HT1080 (cell line): ENCODE results near the gene SIK2. TPM values are rescaled to one million over a fixed set of nuclear protein-coding genes. Genes with fewer than 3 reads are reported as not detected.
A peak's percentile ranks its signal among the peaks of the same experiment; 100 is the strongest.

Source experiments
- DNase-seq: peaks from one replicate; pipeline ENCODE4 v3.0.0-alpha.2; 2015; ENCODE audit warnings: low read depth
- polyA plus RNA-seq, 2 experiments: library from polyadenylated mRNA; depleted of rRNA; stranded (reverse); fragments of >200 nt; gene quantifications; 2 replicates each; pipeline ENCODE4 v1.2.3, GENCODE V29; 2015
- total RNA-seq: library from RNA; depleted of rRNA; stranded (reverse); fragments of >200 nt; shearing (Covaris generic); gene quantifications from 2 replicates; pipeline ENCODE4 v1.2.3, GENCODE V29; 2014; rRNA removed

Gene SIK2
- 9.0 and 9.2 TPM in 2 replicates for total RNA-seq
- 8.1 and 8.3 TPM in 2 replicates for polyA plus RNA-seq (2015; cell fraction: cytosol; rRNA removed)
- polyA plus RNA-seq (2015; cell fraction: nucleus; rRNA removed) = 12.7 and 14.6 TPM in 2 replicates

DNA sequence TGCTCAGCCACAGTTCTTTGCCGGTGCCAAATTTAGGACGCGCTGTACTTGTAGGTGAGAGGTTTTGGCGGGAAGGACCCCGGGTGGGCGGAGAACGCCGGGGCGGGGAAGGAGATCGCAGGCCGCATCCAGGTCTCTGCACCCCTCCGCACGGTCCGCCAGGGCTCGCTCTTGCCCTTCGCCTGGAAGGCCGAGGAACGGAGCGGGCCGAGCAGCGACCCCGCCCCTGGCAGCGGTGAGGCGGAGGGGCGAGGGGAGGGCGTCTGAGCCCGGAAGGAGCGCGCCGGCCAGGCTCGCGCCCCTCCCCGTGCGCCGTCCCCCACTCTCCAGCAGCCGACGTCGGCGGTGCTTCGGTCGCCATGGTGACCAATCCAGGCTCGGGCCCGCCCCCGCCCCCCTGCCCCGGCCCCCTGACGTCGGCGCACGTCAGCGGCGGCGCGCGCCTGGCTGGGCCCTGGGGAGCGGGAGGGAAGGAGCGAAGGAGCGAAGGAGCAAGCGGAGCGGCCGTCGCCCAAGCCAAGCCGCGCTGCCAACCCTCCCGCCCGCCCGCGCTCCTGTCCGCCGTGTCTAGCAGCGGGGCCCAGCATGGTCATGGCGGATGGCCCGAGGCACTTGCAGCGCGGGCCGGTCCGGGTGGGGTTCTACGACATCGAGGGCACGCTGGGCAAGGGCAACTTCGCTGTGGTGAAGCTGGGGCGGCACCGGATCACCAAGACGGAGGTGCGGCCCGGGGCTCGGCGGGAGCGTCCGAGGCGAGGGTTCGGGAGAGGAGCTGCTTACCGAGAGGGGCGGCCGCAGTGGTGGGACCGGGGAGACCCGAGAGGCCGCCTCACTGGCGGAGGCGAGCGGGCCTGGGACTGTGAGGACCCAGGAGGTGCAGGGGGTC is at the start of gene SIK2:
Gene SIK2, plus strand, starts transcription at position 471 of the 886 bp plus-strand sequence. Its CDS starts 115 bp downstream, at position 586.
- peak; percentile 96 for DNase-seq

DNA sequence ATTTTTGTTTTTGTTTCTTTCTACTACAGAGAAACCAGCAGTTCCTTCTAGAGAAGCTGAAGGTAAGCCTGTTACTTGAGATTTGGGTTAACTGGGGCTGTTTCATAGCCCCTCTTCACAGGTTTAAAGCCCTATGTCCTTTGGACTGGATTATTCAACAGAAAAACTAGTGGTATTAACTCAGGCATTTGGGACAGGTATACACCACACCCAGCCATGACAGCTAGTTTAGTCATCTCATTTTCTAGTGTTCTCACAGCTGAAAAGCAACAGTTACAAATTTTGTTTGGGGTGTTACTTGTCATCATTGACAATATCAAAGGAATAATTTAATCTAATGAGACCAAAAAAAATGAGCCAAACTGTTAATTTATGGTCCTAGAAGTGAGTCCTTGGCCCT is 47.7 kb upstream of the SIK2 start:
- peak; percentile 35 for DNase-seq

DNA sequence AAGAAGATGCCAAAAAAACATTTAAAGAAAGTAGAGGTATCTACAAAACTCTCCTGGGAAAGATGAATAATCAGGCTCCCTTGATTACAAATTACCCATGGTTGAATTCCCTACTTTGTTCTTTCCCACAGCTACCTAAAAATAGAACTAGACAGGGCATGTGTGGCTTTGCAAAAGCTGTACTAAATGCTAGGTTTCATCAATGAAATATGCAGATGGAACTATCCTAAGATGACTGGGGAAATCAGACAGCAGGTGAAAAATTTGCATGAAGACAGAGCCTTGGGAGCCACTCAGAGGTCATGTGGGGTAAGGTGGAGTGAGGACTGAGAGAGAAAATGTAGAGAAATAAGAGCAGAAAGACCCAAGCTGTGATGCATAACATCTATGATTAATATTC is 47.0 kb upstream of the SIK2 start:
- no peak for DNase-seq

DNA sequence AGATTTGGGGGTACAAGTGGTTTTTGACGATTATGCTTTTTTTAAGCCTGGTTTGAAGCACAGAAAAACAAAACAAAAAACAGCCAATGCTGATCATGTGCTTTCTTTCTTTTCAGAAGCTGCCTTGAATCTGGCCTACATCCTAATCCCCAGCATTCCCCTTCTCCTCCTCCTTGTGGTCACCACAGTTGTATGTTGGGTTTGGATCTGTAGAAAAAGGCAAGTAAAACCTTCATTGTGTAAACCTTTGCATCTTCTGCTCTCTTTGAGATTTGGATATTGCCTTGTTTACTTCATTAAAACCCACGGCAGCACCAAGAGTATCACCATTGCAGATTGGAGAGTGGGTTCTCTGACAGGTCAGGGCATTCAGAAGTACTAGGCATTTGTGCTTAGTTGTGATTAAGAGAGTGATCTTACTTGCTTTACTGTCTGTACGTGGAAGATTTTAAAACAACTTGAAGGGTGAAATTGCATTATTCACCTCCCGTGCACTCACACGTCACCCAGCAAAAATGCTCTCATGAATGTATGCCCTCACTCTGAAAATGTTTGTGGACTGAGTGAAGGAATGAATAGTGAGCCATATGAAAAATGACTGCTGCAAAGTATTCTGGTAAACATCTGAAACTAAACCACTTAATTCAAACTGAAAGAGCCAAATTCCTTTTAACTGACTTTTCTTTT is 44.7 kb upstream of the SIK2 start:
- DNase-seq = peak; percentile 96

DNA sequence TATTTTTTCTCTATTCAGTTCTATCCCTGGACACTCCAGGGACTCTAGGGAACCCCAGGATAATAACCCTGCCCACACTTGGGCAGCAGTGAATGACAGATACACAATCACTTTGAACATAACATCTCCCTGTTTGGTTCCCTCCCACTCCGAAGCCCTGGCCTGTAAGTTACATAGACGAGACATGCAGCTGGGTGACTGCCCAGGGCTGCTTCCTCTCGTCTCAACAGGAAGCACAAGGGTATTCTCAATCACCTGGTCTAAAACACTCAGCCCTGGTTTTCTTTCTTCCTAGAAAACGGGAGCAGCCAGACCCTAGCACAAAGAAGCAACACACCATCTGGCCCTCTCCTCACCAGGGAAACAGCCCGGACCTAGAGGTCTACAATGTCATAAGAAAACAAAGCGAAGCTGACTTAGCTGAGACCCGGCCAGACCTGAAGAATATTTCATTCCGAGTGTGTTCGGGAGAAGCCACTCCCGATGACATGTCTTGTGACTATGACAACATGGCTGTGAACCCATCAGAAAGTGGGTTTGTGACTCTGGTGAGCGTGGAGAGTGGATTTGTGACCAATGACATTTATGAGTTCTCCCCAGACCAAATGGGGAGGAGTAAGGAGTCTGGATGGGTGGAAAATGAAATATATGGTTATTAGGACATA is 42.3 kb upstream of the SIK2 start:
- no peak for DNase-seq

DNA sequence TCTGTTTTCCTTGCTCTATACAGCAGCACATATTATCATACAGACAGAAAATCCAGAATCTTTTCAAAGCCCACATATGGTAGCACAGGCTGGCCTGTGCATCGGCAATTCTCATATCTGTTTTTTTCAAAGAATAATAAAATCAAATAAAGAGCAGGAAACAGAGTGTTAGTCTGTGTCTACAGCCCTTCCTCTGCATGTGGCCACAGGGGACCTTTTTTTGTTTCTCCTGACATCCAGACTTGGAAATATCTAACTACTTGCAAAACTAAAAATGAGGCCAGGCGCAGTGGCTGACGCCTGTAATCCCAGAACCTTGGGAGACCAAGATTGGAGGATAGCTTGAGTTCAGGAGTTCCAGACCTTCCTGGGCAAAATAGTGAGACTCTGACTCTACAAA is 41.4 kb upstream of the SIK2 start:
- DNase-seq = no peak

DNA sequence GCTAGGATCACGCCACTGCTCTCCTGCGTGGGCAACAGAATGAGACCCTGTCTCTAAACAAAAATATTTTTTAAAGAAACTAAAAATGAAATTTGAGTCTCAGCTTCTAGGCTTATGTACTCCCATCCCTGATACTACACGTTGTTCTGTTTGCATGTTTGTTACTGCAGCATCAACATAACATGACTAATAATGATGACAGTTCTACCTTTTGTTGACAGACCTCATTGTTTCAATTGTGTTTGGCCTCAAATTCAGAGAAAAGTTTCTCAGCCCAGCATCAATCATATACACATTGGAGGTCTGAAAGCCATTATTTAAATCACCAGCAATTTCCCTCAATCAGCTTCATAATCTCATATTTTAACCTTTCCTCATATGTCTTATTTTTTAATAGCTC is 40.9 kb upstream of the SIK2 start:
- DNase-seq = no peak

DNA sequence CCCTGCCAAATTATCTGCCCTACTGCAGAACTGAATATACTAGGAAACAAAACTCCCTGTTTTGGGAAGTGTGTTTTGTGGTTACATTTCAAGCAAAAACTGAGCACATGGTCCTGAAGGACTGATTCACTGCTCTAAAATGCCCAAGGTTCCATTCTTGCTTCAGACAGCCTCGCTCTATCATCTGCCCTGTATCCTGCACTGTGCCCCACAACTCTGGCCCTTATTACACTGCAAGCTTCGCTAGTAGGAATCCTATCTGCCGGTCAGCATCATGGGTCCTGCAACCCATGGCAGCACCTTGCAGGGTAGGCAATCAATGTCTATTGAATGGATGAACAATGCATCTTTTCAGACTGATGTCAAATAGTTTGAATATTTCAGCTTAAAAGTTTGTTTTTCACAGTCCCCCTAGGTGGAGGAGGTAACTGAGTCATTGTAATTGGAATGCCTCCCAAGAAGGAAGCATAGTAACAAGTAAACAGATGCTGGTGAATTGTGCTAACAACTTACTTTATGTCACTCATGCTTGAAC is 40.4 kb upstream of the SIK2 start:
- DNase-seq = peak; percentile 69

DNA sequence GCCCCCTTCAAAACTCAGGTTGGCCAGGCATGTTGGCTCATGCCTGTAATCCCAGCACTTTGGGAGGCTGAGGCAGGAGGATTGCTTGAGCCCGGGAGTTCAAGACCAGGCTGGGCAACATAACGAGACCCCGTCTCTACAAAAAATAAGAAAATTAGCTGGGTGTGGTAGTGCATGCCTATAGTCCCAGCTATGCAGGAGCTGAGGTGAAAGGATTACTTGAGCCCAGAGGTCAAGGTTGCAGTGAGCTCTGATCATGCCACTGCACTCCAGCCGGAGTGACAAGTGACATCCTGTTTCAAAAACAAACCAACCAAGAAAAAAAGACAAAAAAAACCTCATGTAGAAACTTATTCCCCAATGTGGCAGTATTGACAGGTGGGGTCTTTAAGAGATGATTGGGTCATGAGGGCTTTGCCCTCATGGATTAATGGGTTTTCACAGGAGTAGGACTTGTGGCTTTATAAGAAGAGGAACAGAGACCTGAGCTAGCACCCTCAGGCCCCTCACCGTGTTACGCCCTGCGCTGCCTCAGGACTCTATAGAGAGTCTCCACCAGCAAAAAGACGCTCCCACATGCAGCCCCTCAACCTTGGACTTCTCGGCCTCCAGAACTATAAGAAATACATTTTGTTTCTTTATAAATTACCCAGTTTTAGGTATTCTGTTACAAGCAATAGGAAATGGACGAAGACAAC is 39.4 kb upstream of the SIK2 start:
- DNase-seq = no peak

DNA sequence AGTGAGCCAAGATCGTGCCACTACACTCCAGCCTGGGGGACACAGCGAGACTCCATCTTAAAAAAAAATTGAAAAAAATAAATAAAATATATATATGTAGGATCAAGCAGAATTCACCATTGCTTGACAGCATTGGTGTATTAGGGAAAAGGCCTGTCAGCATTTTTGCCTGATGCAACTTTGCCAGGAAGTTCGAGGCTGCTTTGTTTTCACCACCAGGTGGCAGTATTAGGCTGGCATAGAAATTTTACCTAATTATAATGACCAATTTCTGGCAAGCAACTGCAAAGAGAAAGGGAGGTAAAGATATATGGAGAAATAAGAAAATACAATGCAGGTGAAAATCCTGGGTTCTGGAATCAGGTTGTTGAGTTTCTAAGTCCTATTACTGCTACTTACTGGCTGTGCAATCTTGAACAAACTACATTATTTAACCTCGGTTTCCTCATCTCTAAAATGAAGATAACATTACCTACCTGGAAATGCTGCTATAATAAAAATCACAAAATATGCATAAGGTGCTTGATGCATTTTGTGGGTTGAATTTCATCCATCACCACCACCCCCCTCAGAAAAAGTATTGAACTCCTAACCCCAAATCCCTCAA is 37.0 kb upstream of the SIK2 start:
- peak; percentile 73 for DNase-seq

DNA sequence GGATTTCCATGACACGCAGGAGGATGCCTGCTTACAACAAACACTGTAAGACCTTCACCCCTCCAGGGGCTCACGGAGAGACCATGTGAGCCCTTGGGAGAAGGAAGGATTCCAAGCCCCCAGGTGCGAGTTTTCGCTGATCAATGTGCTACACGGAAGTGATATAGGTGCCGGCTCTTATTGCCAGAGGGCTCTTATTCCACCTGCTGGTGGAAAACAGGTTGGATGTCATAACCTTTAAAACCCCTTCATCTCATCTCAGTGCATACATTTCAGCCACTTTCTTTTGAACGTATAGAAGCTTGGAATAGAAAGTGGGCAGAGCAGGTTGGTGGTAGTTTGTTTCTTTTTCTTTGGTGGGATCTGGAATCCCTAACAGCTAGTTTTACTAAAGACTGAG is 35.9 kb upstream of the SIK2 start:
- no peak for DNase-seq

DNA sequence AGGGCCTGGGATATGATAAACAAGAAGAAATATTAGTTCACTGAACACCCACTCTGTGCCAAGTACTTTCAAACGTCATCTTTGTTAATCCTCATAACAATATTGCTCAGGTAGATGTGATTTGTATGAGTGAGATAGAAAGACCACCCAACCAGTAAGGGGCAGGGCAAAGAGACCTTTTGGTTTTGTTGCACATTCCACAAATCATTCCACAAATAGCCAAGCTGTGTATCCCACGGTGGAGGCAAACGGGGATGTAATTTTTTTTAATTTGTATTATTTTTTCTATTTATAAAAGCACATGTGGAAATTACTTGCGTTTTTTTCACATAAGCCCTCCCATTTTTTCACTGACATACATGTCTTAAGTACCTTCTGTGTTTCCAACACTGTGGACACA is 32.8 kb upstream of the SIK2 start:
- no peak for DNase-seq

DNA sequence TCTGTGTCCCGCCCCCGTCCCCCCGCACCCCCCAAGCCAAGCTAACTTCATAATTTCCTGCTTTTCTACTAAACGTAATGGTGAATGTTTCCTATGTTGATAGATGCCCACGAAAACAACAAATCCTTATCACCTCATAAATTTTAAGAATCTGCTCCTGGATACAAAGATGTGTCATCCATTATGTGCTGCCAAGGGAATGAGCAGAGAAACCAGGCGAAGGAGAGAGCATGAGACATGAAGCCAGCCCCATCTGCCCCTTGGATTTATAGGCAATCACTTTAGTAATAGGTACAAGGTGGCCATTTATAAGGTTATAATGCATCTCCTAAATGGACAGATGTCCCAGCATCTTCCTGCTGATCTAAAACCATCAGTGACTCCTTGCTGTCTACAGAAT is 31.5 kb upstream of the SIK2 start:
- no peak for DNase-seq

DNA sequence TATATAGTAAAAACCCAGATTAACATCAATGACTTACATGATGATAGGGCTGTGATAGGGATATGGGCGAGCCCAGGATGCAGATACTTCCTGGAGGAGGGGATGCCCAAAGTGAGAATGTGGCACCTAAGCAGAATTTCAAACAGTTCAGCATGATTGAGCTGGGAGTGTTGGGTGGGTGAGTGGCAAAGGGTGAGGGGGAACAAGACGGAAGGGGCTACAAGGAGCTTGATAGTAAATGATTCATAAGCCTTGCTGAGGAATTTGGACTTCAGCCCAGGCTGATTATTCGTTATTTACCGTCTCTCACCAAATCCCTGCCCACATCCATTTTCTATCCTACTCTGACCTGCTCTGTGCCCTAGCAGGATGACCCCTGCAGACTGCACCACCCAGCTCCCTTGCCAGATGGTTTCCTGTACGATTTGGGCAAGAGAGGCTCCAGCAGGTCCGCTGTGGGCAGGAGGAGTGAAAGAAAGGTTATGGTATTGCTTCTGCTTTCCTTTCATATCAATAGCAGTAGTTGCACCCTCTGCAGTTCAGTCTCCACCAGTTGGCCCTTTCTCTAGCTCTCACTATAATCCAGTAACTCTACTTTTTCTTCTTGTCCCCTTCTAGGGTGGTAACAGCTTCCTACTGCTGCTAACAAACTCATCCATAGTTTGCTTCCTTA is 30.3 kb upstream of the SIK2 start:
- DNase-seq = peak; percentile 45

DNA sequence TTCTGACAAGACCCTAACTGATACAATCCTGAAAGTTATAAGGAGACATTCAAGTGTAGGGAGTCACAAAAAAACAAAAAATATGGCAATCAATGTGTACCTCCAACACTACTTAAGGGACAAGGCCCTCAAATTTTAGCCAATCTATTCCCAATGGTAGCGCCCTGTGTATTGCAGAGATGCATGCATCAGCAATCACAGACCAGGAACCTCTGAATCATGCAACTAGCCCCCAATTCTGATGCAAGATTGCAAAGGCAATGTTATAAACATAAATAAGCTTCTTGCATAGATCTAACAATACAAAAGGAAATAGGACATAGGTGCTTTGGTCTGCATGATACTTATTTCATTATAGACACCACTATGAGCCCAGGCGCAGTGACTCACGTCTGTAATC is 29.7 kb upstream of the SIK2 start:
- DNase-seq = no peak

DNA sequence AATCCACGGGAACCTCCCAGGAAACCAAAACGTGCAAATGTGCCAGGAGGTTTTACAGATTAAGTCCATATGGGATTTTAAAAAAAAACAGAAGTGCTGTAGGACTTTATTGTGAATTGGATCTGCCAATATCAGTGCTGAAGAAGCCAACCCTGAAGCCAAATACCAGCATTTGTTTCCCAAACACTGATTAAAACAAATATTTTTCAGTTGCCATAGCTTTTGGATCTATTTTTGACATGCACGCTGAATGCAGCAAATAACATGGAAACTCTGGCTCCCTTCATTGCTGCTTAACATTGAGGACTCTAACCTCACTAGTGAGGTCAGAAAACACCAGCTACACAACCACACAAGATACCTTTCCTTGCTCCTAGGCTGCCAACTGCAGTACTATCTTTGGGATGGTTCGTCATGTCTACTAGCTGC is 28.4 kb upstream of the SIK2 start:
- DNase-seq = no peak

DNA sequence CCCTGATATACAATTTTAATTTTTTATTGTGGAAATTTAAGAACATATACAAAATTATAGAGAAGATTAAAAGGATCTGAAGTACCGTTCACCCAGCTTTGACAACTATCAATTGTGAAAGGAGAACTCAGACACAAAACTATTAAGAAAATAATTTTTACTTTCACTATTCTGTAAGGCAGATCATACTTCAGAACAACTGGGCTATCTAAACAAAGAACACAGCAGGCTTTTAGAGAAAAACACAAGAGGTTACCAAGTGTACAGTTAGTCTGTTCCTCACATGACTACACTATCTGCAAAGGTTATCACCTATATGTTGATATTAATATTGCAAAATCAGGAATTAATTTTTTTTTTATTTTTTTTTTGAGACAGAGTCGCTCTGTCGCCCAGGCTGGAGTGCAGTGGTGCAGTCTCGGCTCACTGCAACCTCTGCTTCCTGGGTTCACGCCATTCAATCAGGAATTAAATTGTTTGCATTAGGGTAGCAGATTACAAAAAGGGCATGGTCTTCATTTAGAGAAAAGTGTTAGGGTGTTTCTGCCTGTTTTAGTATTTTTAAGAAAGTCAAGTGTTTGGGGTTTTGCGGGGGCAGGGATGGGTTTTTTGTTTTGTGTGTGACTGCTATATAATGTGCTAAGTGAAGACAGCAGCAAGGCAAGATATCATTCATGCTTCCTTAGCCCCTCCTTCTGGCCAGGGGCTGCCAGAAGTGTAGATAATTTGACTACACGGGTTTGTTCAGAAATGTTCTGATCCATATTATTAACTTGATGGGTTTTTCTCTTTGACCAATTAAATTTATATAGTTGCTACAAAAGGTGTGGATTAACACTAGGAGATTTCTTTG is 27.6 kb upstream of the SIK2 start:
- DNase-seq = no peak

DNA sequence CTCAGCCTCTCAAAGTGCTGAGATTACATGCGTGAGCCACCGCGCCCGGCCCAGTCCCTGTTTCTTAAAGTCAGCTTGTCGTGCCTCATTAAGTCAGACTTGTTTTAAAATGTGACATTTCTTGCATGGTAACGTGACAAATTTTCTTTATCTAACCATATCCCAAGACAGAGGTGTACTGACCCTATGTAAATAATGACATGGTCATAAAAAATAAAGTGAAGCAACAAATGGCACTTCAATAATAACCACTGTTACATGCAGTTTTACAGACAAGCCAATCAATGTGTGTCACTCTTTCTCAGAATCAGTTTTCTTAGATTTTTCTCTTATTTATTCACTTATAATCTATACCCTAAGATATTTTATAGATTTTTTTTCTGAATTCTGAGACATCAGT is 26.5 kb upstream of the SIK2 start:
- DNase-seq = no peak

DNA sequence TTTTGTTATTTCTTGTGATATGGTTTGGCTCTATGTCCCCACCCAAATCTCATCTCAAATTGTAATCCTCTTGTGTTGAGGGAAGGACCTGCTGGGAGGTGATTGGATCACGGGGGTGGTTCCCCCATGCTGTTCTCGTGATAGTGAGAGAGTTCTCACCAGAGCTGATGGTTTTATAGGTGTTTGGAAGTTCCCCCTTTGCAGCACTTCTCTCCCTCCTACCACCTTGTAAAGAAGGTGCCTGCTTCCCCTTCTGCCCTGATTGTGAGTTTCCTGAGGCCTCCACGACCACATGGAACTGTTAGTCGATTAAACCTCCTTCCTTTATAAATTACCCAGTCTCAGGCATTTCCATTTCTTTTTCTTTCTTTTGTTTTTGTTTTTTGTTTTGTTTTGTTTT is 24.4 kb upstream of the SIK2 start:
- no peak for DNase-seq
